ENCODE data around the gene C7orf57. TPM values are rescaled to one million over a fixed set of nuclear protein-coding genes. Genes with fewer than 3 reads are reported as not detected.

C7orf57 gene
- total RNA-seq, 1 donor from 2014 or later, result not detected

DNA sequence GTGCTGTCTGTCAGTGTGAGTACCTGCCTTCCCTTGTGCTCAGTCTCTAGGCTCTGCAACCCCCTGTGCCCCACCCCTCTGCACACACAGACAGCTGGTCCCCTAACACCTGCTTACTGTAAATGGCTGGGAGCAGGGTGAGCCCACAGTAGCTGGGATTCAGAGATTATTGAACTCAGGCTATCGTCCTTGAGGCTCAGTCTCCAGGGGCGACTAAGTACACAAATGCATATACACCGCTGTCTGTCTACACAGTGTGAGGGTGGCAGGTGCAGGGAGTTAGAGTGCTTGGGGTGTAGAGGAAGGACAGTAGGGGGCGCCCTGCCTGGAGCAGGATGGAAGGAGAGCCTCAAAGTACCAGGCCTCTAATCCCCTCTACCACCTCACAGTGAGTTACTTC, 66.6 kb downstream of the C7orf57 start:
- H3K27me3 ChIP-seq (ENCODE audit: control insufficient read depth, insufficient read depth, low read length), result no peaks in the 10 kb centered on the region
- H3K36me3 ChIP-seq (ENCODE audit: control insufficient read depth, insufficient read depth, low read length), result peaks cover 5% of the 10 kb centered on the region
- H3K4me3 ChIP-seq (ENCODE audit: low read depth, low read length), result no peak overlapping the region
- TF ChIP-seq, protein P1, sequence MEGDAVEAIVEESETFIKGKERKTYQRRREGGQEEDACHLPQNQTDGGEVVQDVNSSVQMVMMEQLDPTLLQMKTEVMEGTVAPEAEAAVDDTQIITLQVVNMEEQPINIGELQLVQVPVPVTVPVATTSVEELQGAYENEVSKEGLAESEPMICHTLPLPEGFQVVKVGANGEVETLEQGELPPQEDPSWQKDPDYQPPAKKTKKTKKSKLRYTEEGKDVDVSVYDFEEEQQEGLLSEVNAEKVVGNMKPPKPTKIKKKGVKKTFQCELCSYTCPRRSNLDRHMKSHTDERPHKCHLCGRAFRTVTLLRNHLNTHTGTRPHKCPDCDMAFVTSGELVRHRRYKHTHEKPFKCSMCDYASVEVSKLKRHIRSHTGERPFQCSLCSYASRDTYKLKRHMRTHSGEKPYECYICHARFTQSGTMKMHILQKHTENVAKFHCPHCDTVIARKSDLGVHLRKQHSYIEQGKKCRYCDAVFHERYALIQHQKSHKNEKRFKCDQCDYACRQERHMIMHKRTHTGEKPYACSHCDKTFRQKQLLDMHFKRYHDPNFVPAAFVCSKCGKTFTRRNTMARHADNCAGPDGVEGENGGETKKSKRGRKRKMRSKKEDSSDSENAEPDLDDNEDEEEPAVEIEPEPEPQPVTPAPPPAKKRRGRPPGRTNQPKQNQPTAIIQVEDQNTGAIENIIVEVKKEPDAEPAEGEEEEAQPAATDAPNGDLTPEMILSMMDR (IDR thresholded peaks at IDR 0.05; ENCODE audit: insufficient read depth, low read length, poor library complexity, severe bottlenecking), result peak; percentile 36
- no peak for DNase-seq (ENCODE audit: low read depth)

GRCh38 chr7:48102530-48102929, 67.2 kb downstream of the C7orf57 start:
- Histone ChIP-seq H3K36me3 (ENCODE audit: control insufficient read depth, insufficient read depth, low read length) (peaks cover 5% of the 10 kb centered on the region), H3K27me3 (ENCODE audit: control insufficient read depth, insufficient read depth, low read length) (no peaks in the 10 kb centered on the region), H3K4me3 (ENCODE audit: low read depth, low read length) (no peak overlapping the region)
- TF ChIP-seq, protein P1 (IDR thresholded peaks at IDR 0.05; ENCODE audit: insufficient read depth, low read length, poor library complexity, severe bottlenecking), result no peak
- no peak for DNase-seq (ENCODE audit: low read depth)

GRCh38 chr7:48105045-48105444, 69.7 kb downstream of the C7orf57 start:
- H3K36me3 ChIP-seq (ENCODE audit: control insufficient read depth, insufficient read depth, low read length), result peaks cover 8% of the 10 kb centered on the region

DNA sequence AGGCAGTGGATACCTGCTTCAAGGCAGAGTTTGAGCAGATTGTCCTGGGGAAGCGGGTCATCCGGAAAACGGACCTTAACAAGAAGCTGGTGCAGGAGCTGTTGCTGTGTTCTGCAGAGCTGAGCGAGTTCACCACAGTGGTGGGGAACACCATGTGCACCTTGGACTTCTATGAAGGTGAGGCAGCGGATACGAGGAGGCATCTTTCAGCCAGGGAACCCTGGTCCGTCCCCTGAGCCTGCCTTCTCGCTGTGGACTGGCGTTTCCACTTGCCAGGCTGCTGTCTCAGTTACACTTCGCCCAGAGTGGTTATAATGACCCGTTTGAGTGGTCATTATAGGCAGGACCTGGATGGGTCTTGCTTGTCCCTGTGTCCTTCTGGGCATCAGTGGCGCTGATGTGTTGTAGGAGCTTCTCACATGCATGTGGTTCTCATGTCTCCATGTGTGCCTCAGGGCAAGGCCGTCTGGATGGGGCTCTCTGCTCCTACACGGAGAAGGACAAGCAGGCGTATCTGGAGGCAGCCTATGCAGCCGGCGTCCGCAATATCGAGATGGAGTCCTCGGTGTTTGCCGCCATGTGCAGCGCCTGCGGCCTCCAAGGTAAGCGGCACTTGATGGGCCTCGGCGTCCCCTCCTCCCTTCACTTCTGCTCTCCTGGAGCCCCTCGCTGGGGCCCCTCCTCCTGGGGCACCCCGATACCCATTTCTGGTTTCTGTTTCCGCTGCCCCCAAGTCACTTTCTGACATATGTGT, 71.7 kb downstream of the C7orf57 start:
- H3K4me3 ChIP-seq (ENCODE audit: low read depth, low read length), result no peak overlapping the region
- TF ChIP-seq, protein P1 (IDR thresholded peaks at IDR 0.05; ENCODE audit: insufficient read depth, low read length, poor library complexity, severe bottlenecking), result no peak
- H3K36me3 ChIP-seq (ENCODE audit: control insufficient read depth, insufficient read depth, low read length), result peaks cover 8% of the 10 kb centered on the region
- no peaks in the 10 kb centered on the region for H3K27me3 ChIP-seq (ENCODE audit: control insufficient read depth, insufficient read depth, low read length)
- no peak for DNase-seq (ENCODE audit: low read depth)

More at GRCh38 chr7:48105045-48105444, 69.7 kb downstream of the C7orf57 start:
- H3K4me3 ChIP-seq (ENCODE audit: low read depth, low read length), result no peak overlapping the region
- no peak for DNase-seq (ENCODE audit: low read depth)
- TF ChIP-seq, protein P1 (IDR thresholded peaks at IDR 0.05; ENCODE audit: insufficient read depth, low read length, poor library complexity, severe bottlenecking), result no peak
- H3K27me3 ChIP-seq (ENCODE audit: control insufficient read depth, insufficient read depth, low read length), result no peaks in the 10 kb centered on the region

DNA sequence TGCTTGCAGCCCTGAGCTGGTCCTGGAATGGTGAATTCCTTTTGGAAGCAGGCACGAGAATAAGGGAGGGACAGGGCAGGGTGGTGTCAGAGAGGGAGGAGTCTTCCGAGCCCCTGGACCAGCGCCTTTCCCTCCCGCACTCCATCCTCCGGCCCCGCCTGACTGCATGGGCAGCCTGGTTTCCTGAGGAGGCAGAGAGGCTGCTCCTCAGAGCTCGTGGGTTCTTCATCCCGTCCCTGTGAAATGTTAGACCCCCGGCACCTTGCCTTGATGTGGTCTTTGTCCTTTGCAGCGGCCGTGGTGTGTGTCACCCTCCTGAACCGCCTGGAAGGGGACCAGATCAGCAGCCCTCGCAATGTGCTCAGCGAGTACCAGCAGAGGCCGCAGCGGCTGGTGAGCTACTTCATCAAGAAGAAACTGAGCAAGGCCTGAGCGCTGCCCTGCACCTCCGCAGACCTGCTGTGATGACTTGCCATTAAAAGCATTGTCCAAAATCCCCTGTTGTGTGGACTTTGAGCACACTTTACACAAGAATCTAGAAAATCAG, 72.7 kb downstream of the C7orf57 start:
- TF ChIP-seq, protein P1 (IDR thresholded peaks at IDR 0.05; ENCODE audit: insufficient read depth, low read length, poor library complexity, severe bottlenecking), result no peak
- DNase-seq (ENCODE audit: low read depth), result no peak
- no peak overlapping the region for H3K4me3 ChIP-seq (ENCODE audit: low read depth, low read length)
- peaks cover 7% of the 10 kb centered on the region for H3K36me3 ChIP-seq (ENCODE audit: control insufficient read depth, insufficient read depth, low read length)
- no peaks in the 10 kb centered on the region for H3K27me3 ChIP-seq (ENCODE audit: control insufficient read depth, insufficient read depth, low read length)

Measured in kidney epithelial cell (primary cell).